Hepatocyte (in vitro differentiated cells): ENCODE results near the gene RBP5. TPM values are rescaled to one million over a fixed set of nuclear protein-coding genes. Genes with fewer than 3 reads are reported as not detected.

ENCODE experiments used
- DNase-seq: peaks from one replicate; pipeline ENCODE4 v3.0.0-alpha.2; 2016; ENCODE audit warnings: low spot score
- H2AFZ ChIP-seq: fragments of 200-600 bp; sonication (generic); 2 replicates; pipeline ENCODE4 v1.6.0; 2016; ENCODE audit warnings: antibody characterized with exemption, mild to moderate bottlenecking
- H3K27ac ChIP-seq: fragments of 200-600 bp; sonication (generic); 2 replicates; pipeline ENCODE4 v1.5.1; 2016; ENCODE audit warnings: mild to moderate bottlenecking
- H3K27me3 ChIP-seq: fragments of 200-600 bp; sonication (generic); 2 replicates; pipeline ENCODE4 v1.6.1; 2016
- H3K36me3 ChIP-seq: fragments of 200-600 bp; sonication (generic); replicated peaks from 2 replicates; pipeline ENCODE4 v1.5.1; 2016; ENCODE audit warnings: low read depth; ENCODE audit not compliant: insufficient read depth
- H3K4me1 ChIP-seq: fragments of 200-600 bp; sonication (generic); 2 replicates; pipeline ENCODE4 v1.5.1; 2016; ENCODE audit warnings: mild to moderate bottlenecking, moderate library complexity; ENCODE audit not compliant: insufficient read depth
- H3K4me2 ChIP-seq: fragments of 200-600 bp; sonication (generic); 2 replicates; pipeline ENCODE4 v1.6.0; 2016
- H3K4me3 ChIP-seq: fragments of 200-600 bp; sonication (generic); 2 replicates; pipeline ENCODE4 v1.5.1; 2016; ENCODE audit warnings: mild to moderate bottlenecking
- H3K79me2 ChIP-seq: fragments of 200-600 bp; sonication (generic); 2 replicates; pipeline ENCODE4 v1.6.0; 2017; ENCODE audit warnings: mild to moderate bottlenecking
- H3K9me2 ChIP-seq: fragments of 200-600 bp; sonication (generic); replicated peaks from 2 replicates; pipeline ENCODE4 v1.6.0; 2017; ENCODE audit warnings: mild to moderate bottlenecking; ENCODE audit not compliant: insufficient read depth
- H3K9me3 ChIP-seq: fragments of 200-600 bp; sonication (generic); 2 replicates; pipeline ENCODE4 v1.5.1; 2016; ENCODE audit warnings: low read depth, mild to moderate bottlenecking
- H4K20me1 ChIP-seq: fragments of 200-600 bp; sonication (generic); 2 replicates; pipeline ENCODE4 v1.6.0; 2016; ENCODE audit warnings: mild to moderate bottlenecking; ENCODE audit not compliant: insufficient read depth, poor library complexity, severe bottlenecking
- CTCF ChIP-seq: fragments of 200-600 bp; sonication (generic); IDR thresholded peaks from 2 replicates; pipeline ENCODE4 v1.5.1; 2016; ENCODE audit warnings: antibody characterized with exemption, mild to moderate bottlenecking; ENCODE audit not compliant: poor library complexity
- EZH2 ChIP-seq: fragments of 200-600 bp; sonication (generic); IDR thresholded peaks from 2 replicates; pipeline ENCODE4 v1.6.1; 2016; ENCODE audit warnings: antibody characterized with exemption, mild to moderate bottlenecking, borderline replicate concordance
- EZH2phosphoT487 ChIP-seq: fragments of 200-600 bp; sonication (generic); IDR thresholded peaks from one replicate; pipeline ENCODE4 v1.6.1; 2018; ENCODE audit warnings: antibody characterized with exemption, mild to moderate bottlenecking, low read depth, moderate library complexity; ENCODE audit not compliant: unreplicated experiment, severe bottlenecking
- WGBS: methylation state at CpG from one replicate; pipeline ENCODE4 v1.1.6; 2016; ENCODE audit warnings: low lambda C conversion rate; ENCODE audit errors: missing lambda C conversion rate; 5-methylcytosine and 5-hydroxymethylcytosine counted together
- polyA plus RNA-seq: library from polyadenylated mRNA; unstranded; fragments of >200 nt; fragmentation: Nextera tagmentation; extraction: Ambion mirVana; gene quantifications from 2 replicates; pipeline ENCODE4 v1.2.1, GENCODE V29; 2016
- total RNA-seq: library from RNA; depleted of rRNA; stranded (reverse); fragments of >200 nt; gene quantifications from 2 replicates; pipeline ENCODE4 v1.2.3, GENCODE V29; 2014

RBP5 gene
- total and polyA plus RNA-seq, 2 experiments from 2014 or later, result 11.1 to 30.0 TPM

DNA sequence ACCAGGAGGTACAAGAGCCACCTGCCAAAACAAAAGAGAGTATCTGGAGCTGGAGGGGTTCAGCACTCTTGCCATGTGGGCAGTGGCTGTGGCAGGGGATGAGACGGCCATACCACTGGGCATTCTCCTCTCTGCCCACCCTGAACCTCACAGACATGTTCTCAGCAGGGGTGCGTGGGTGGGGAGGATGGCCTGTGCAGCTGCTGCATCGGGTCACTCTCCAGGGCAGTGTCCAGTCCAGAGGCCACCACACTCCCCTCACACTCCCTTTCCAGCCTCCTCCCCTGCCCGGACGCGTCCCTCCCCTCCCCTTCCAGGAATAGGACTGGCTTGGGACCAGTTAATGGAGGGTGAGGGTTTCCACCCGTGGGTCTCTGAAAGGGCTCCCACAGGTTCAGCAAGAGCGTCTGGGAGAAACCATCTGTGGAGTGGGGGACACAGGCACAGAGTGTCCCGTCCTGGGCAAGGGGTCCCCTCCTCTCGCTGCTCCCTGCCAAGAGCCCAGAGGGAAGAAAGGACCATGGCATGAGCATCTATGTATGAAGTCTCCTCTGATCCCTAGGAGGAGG is 36.9 kb downstream of the RBP5 start:
- Histone ChIP-seq H2AFZ (peak overlapping the region; percentile 27), H3K36me3 (no peaks in the 10 kb centered on the region), H4K20me1 (no peaks in the 10 kb centered on the region), H3K4me3 (peak overlapping the region; percentile 8), H3K4me1 (no peaks in the 10 kb centered on the region), H3K27ac (peak overlapping the region; percentile 3), H3K4me2 (peak overlapping the region; percentile 75), H3K27me3 (no peaks in the 10 kb centered on the region), H3K79me2 (no peaks in the 10 kb centered on the region), H3K9me2 (no peaks in the 10 kb centered on the region), H3K9me3 (no peaks in the 10 kb centered on the region)
- TF ChIP-seq EZH2phosphoT487, result no peak
- 73% methylated on average over 8 of the region's 10 CpGs for whole genome bisulfite sequencing
- DNase-seq, result no peak

DNA sequence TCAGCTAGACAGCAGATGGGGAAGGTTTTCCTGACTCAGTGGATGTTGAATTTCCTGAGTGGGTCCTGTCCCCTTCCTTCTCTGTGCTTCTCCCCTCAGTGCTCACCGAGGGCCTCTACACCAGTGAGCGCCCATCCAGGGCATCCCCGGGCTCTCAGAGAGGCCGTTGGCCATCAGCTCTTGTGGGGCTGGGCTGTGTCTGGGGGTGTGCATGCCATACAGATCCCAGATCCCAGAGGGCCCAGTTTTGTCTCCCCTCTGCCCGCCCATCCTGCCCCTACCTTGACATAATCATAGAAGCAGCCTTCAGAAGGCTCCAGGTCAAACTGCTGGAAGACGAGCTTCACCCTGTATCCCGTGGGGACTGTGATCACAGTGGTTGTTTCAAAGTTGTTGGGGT is 37.5 kb downstream of the RBP5 start:
- no peak overlapping the region for H3K4me3 ChIP-seq
- no peak for TF ChIP-seq EZH2
- TF ChIP-seq EZH2phosphoT487, result no peak
- no peak overlapping the region for H2AFZ ChIP-seq
- DNase-seq, result no peak
- peak overlapping the region; percentile 75 for H3K4me2 ChIP-seq
- WGBS, result 97% methylated on average over 7 of the region's 7 CpGs
- H3K79me2 ChIP-seq, result no peaks in the 10 kb centered on the region
- H4K20me1 ChIP-seq, result no peaks in the 10 kb centered on the region
- H3K27me3 ChIP-seq, result no peaks in the 10 kb centered on the region
- no peaks in the 10 kb centered on the region for H3K9me2 ChIP-seq
- no peaks in the 10 kb centered on the region for H3K36me3 ChIP-seq
- no peaks in the 10 kb centered on the region for H3K9me3 ChIP-seq
- no peaks in the 10 kb centered on the region for H3K4me1 ChIP-seq
- no peak overlapping the region for H3K27ac ChIP-seq

DNA sequence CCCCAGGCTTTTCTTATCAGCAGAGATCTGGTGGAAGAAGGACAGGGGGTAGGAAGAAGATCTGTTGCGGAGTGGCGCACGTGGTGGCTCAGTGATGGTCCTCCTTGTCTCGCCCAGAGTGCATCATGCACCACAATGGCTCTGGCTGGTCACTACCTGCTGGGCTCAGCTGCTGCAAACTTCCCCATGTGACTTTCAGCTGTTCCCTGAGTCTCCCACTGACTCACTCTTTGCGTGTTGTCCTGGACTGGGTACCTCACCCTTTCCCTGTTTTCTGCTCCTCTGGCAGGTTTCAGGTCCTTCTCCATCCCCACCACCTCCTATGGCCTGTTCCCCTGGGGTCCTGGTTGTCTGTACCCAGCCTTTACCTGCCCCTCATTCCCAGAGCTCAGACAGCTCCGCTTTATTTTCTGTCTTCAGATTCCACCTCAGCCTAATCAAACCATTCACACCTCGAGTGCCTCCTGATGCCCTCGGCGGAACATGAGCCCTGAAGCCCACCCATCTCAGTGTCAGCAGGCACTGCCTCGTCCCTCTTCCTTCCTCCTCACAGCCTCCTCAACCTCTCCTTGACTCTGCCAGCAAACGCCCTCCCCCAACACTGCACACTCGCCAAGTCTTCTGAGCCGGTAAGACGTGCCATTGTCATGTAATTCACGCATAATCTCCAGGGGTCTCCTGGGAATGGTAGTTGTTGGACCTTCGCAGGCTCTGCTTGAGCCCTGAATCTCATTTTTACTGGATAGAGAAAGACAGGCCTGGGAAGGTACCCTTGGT is 38.3 kb downstream of the RBP5 start:
- 74% methylated on average over 16 of the region's 16 CpGs for WGBS
- no peaks in the 10 kb centered on the region for H4K20me1 ChIP-seq
- H3K4me2 ChIP-seq, result no peak overlapping the region
- DNase-seq, result no peak
- no peak overlapping the region for H3K4me3 ChIP-seq
- no peaks in the 10 kb centered on the region for H3K4me1 ChIP-seq
- no peaks in the 10 kb centered on the region for H3K9me2 ChIP-seq
- no peak for TF ChIP-seq CTCF
- TF ChIP-seq EZH2, result no peak
- TF ChIP-seq EZH2phosphoT487, result no peak
- H3K27ac ChIP-seq, result no peak overlapping the region
- no peaks in the 10 kb centered on the region for H3K79me2 ChIP-seq
- no peaks in the 10 kb centered on the region for H3K27me3 ChIP-seq
- no peaks in the 10 kb centered on the region for H3K36me3 ChIP-seq
- H2AFZ ChIP-seq, result no peak overlapping the region
- no peaks in the 10 kb centered on the region for H3K9me3 ChIP-seq

GRCh38 chr12:7089196-7089871 is 39.4 kb downstream of the RBP5 start:
- H3K27me3 ChIP-seq, result no peaks in the 10 kb centered on the region
- no peak overlapping the region for H3K4me3 ChIP-seq
- TF ChIP-seq EZH2phosphoT487 (no peak), CTCF (no peak), EZH2 (no peak)
- no peaks in the 10 kb centered on the region for H3K4me1 ChIP-seq
- no peaks in the 10 kb centered on the region for H3K79me2 ChIP-seq
- no peak overlapping the region for H2AFZ ChIP-seq
- WGBS, result 93% methylated on average over 11 of the region's 11 CpGs
- H3K4me2 ChIP-seq, result no peak overlapping the region
- H3K27ac ChIP-seq, result no peak overlapping the region
- H3K9me2 ChIP-seq, result no peaks in the 10 kb centered on the region
- H4K20me1 ChIP-seq, result no peaks in the 10 kb centered on the region
- no peaks in the 10 kb centered on the region for H3K9me3 ChIP-seq
- no peak for DNase-seq
- no peaks in the 10 kb centered on the region for H3K36me3 ChIP-seq
